Hepatocyte (in vitro differentiated cells): ENCODE data around the gene SLC34A3.

Source experiments
- EZH2 ChIP-seq: fragments of 200-600 bp; sonication (generic); IDR thresholded peaks from 2 replicates; pipeline ENCODE4 v1.6.1; 2016; ENCODE audit warnings: antibody characterized with exemption, mild to moderate bottlenecking, borderline replicate concordance
- EZH2phosphoT487 ChIP-seq: fragments of 200-600 bp; sonication (generic); IDR thresholded peaks from one replicate; pipeline ENCODE4 v1.6.1; 2018; ENCODE audit warnings: antibody characterized with exemption, mild to moderate bottlenecking, low read depth, moderate library complexity; ENCODE audit not compliant: unreplicated experiment, severe bottlenecking
- TF ChIP-seq, protein P1 (sequence below): fragments of 200-600 bp; sonication (generic); IDR thresholded peaks from 2 replicates; pipeline ENCODE4 v1.5.1; 2016; ENCODE audit warnings: antibody characterized with exemption, mild to moderate bottlenecking; ENCODE audit not compliant: poor library complexity

- TF ChIP-seq EZH2 (no peak), EZH2phosphoT487 (no peak)
- TF ChIP-seq, protein P1, sequence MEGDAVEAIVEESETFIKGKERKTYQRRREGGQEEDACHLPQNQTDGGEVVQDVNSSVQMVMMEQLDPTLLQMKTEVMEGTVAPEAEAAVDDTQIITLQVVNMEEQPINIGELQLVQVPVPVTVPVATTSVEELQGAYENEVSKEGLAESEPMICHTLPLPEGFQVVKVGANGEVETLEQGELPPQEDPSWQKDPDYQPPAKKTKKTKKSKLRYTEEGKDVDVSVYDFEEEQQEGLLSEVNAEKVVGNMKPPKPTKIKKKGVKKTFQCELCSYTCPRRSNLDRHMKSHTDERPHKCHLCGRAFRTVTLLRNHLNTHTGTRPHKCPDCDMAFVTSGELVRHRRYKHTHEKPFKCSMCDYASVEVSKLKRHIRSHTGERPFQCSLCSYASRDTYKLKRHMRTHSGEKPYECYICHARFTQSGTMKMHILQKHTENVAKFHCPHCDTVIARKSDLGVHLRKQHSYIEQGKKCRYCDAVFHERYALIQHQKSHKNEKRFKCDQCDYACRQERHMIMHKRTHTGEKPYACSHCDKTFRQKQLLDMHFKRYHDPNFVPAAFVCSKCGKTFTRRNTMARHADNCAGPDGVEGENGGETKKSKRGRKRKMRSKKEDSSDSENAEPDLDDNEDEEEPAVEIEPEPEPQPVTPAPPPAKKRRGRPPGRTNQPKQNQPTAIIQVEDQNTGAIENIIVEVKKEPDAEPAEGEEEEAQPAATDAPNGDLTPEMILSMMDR, result no peak
Measured at GRCh38 chr9:137198051-137198901, 32.4 kb upstream of the SLC34A3 start.
